DND-41 (cell line): ENCODE data around the gene RAPGEF2.

Experiments used
- CTCF ChIP-seq: IDR thresholded peaks from 2 replicates; pipeline ENCODE4 v1.5.1; 2012; ENCODE audit warnings: borderline replicate concordance, low read length, moderate library complexity, mild to moderate bottlenecking; ENCODE audit not compliant: poor library complexity, severe bottlenecking; ENCODE audit errors: extremely low read depth
- EZH2 ChIP-seq: IDR thresholded peaks from 3 replicates; pipeline ENCODE4 v1.6.1; 2012; ENCODE audit warnings: borderline replicate concordance, low read depth, mild to moderate bottlenecking, moderate library complexity, low read length, inconsistent platforms; ENCODE audit not compliant: severe bottlenecking

DNA sequence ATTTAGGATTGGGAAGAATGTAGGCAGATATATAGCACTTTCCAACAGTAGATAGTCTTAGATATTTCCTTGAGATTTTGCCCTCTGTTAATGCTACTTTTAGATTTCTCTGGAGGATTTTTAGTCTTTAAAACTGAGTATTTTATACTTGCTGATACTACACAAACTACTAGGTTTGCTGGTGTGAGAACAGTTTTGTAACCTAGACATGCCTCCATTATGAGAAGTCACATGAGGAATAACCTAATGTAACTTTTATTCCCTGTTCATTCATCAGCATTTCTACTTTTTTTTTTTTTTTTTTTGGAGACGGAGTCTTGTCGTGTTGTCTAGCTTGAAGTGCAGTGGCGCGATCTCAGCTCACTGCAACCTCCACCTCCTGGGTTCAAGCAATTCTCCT lies 137.2 kb downstream of the RAPGEF2 start:
- no peak for TF ChIP-seq CTCF
- no peak for TF ChIP-seq EZH2
